HCT116 (cell line): ENCODE results near the gene SND1. TPM values are rescaled to one million over a fixed set of nuclear protein-coding genes. Genes with fewer than 3 reads are reported as not detected.

ENCODE experiments used
- ATAC-seq: fragments of 200-7000 bp; cut with Tn5 transposase; 2 replicates; pipeline ENCODE4 v1.9.1; 2020; ENCODE audit warnings: mild to moderate bottlenecking, moderate library complexity
- BruUV-seq: library from RNA; stranded (reverse); fragments of 400-500 nt; replicated peaks from 2 replicates; lab custom pipeline; 2021; lab: Mats Ljungman, UMichigan
- CTCF ChIA-PET: fragments of 300-600 bp; sonication (Branson Sonifier 250); formaldehyde crosslinking; loops from one replicate; lab custom pipeline; 2021; ENCODE audit warnings: antibody characterized with exemption; lab: Charles Lee
- POLR2A ChIA-PET: fragments of 300-600, 350-600 bp; sonication (Branson Sonifier 250); formaldehyde crosslinking; loops from one replicate; lab custom pipeline; 2021; ENCODE audit warnings: antibody characterized with exemption; lab: Charles Lee
- RAD21 ChIA-PET, 2 experiments: fragments of 300-600 bp; sonication (Branson Sonifier 250); formaldehyde crosslinking; loops; one replicate each; lab custom pipeline; 2023; ENCODE audit warnings: low total read pairs in 2 of 2; ENCODE audit not compliant: uncharacterized antibody in 2 of 2, unreplicated experiment in 2 of 2, low non-redundant PET in 1 of 2; lab: Charles Lee
- DNase-seq: peaks from one replicate; pipeline ENCODE4 v3.0.0-alpha.2; 2010; ENCODE audit warnings: low read depth, low spot score
- H2AFZ ChIP-seq: fragments of 200-600 bp; shearing (Covaris generic), sonication (generic); 2 replicates; pipeline ENCODE4 v1.6.1; 2017; ENCODE audit warnings: low read depth, mixed run types, mixed read lengths, antibody characterized with exemption, low read length; ENCODE audit not compliant: poor library complexity, severe bottlenecking
- H3K27ac ChIP-seq: 2 replicates; pipeline ENCODE4 v1.5.1; 2012; ENCODE audit warnings: low read depth, low read length
- H3K27me3 ChIP-seq: fragments of 200-600 bp; sonication (generic); 2 replicates; pipeline ENCODE4 v1.6.1; 2016; ENCODE audit warnings: mixed run types, low read length, mixed read lengths; ENCODE audit not compliant: insufficient read depth
- H3K36me3 ChIP-seq, 2 experiments: fragments of 200-500 bp in 1 of 2; fragments of 200-600 bp in 1 of 2; sonication (Bioruptor generic) in 1 of 2; sonication (generic) in 1 of 2; 2 replicates each; pipeline versions ENCODE4 v1.5.1 to v1.6.1; 2014 to 2016; ENCODE audit warnings: low read length in 2 of 2, inconsistent platforms in 1 of 2, mixed read lengths in 1 of 2, mixed run types in 1 of 2; ENCODE audit not compliant: insufficient read depth in 2 of 2, control insufficient read depth in 1 of 2
- H3K4me1 ChIP-seq, 2 experiments: fragments of 200-600 bp in 1 of 2; sonication (generic) in 1 of 2; 2 replicates each; pipeline versions ENCODE4 v1.5.1 to v1.6.1; 2012 to 2017; ENCODE audit warnings: low read length in 2 of 2, inconsistent platforms in 1 of 2, mild to moderate bottlenecking in 1 of 2, mixed read lengths in 1 of 2, mixed run types in 1 of 2, moderate library complexity in 1 of 2; ENCODE audit not compliant: insufficient read depth in 2 of 2, control insufficient read depth in 1 of 2
- H3K4me2 ChIP-seq: fragments of 200-600 bp; sonication (generic); 2 replicates; pipeline ENCODE4 v1.6.1; 2017; ENCODE audit warnings: mixed run types, low read length, mixed read lengths
- H3K4me3 ChIP-seq, 2 experiments: fragments of 200-600 bp in 1 of 2; sonication (generic) in 1 of 2; replicated peaks in 1 of 2; 2 replicates each; pipeline ENCODE4 v1.5.1; 2011 to 2016; ENCODE audit warnings: low read length in 2 of 2, control low read depth in 1 of 2, low read depth in 1 of 2, mild to moderate bottlenecking in 1 of 2, mixed read lengths in 1 of 2, mixed run types in 1 of 2
- H3K79me2 ChIP-seq: fragments of 200-600 bp; sonication (generic); 2 replicates; pipeline ENCODE4 v1.6.1; 2017; ENCODE audit warnings: mild to moderate bottlenecking, mixed run types, low read length, moderate library complexity, mixed read lengths; ENCODE audit not compliant: insufficient read depth
- H3K9ac ChIP-seq: fragments of 200-600 bp; sonication (generic); 2 replicates; pipeline ENCODE4 v1.6.1; 2016; ENCODE audit warnings: low read length, mixed read lengths
- H3K9me2 ChIP-seq: fragments of 200-600 bp; sonication (generic), shearing (Covaris generic); 2 replicates; pipeline ENCODE4 v1.6.1; 2017; ENCODE audit warnings: mixed run types, mild to moderate bottlenecking, moderate library complexity; ENCODE audit not compliant: insufficient read depth
- H3K9me3 ChIP-seq, 2 experiments: fragments of 200-500 bp in 1 of 2; fragments of 200-600 bp in 1 of 2; sonication (Bioruptor generic) in 1 of 2; sonication (generic) in 1 of 2; 2 replicates each; pipeline ENCODE4 v1.6.1; 2014 to 2017; ENCODE audit warnings: low read length in 2 of 2, mixed read lengths in 2 of 2, inconsistent platforms in 1 of 2, low read depth in 1 of 2, mild to moderate bottlenecking in 1 of 2, mixed run types in 1 of 2, moderate library complexity in 1 of 2; ENCODE audit not compliant: control insufficient read depth in 1 of 2, insufficient read depth in 1 of 2
- H4K20me1 ChIP-seq: fragments of 200-600 bp; sonication (generic), shearing (Covaris generic); 2 replicates; pipeline ENCODE4 v1.6.1; 2017; ENCODE audit warnings: mixed run types, mild to moderate bottlenecking, moderate library complexity; ENCODE audit not compliant: insufficient read depth
- CBX3 ChIP-seq: IDR thresholded peaks from 2 replicates; pipeline ENCODE4 v1.6.1; 2012; ENCODE audit warnings: low read depth
- CEBPB ChIP-seq: IDR thresholded peaks from 2 replicates; pipeline ENCODE4 v1.6.1; 2012; ENCODE audit warnings: low read depth
- ELF1 ChIP-seq: IDR thresholded peaks from 2 replicates; pipeline ENCODE4 v1.6.1; 2012; ENCODE audit warnings: low read depth, borderline replicate concordance
- EZH2 ChIP-seq: fragments of 200-600 bp; sonication (generic); IDR thresholded peaks from 2 replicates; pipeline ENCODE4 v1.6.1; 2017; ENCODE audit warnings: antibody characterized with exemption, mixed run types
- EZH2phosphoT487 ChIP-seq: fragments of 200-600 bp; IDR thresholded peaks from 2 replicates; pipeline ENCODE4 v1.6.1; 2018; ENCODE audit warnings: antibody characterized with exemption, borderline replicate concordance
- FOSL1 ChIP-seq: IDR thresholded peaks from 2 replicates; pipeline ENCODE4 v1.6.1; 2012; ENCODE audit warnings: low read depth
- JUND ChIP-seq: IDR thresholded peaks from 2 replicates; pipeline ENCODE4 v1.6.1; 2012
- MAX ChIP-seq: IDR thresholded peaks from 2 replicates; pipeline ENCODE4 v1.6.1; 2012
- POLR2AphosphoS5 ChIP-seq: IDR thresholded peaks from 2 replicates; pipeline ENCODE4 v1.6.1; 2011; ENCODE audit warnings: mild to moderate bottlenecking, low read depth, low read length, moderate library complexity
- REST ChIP-seq: IDR thresholded peaks from 2 replicates; pipeline ENCODE4 v1.6.1; 2012; ENCODE audit warnings: low read depth
- SIN3A ChIP-seq: IDR thresholded peaks from 2 replicates; pipeline ENCODE4 v1.6.1; 2012; ENCODE audit warnings: low read depth
- SP1 ChIP-seq: IDR thresholded peaks from 2 replicates; pipeline ENCODE4 v1.6.1; 2012; ENCODE audit warnings: low read depth
- SRF ChIP-seq: IDR thresholded peaks from 2 replicates; pipeline ENCODE4 v1.6.1; 2012; ENCODE audit warnings: low read depth
- TCF7L2 ChIP-seq: IDR thresholded peaks from 2 replicates; pipeline ENCODE4 v1.7.0; 2011; ENCODE audit warnings: borderline replicate concordance, inconsistent platforms; ENCODE audit not compliant: insufficient read depth, insufficient read length; ENCODE audit errors: extremely low read depth
- ZFX ChIP-seq: fragments of 450-650 bp; IDR thresholded peaks from 2 replicates; pipeline ENCODE4 v1.6.1; 2017
- ZNF274 ChIP-seq: fragments of 200-500 bp; sonication (Bioruptor generic); IDR thresholded peaks from 2 replicates; pipeline ENCODE4 v1.6.1; 2014; ENCODE audit warnings: mild to moderate bottlenecking, low read depth, low read length, inconsistent platforms
- intact Hi-C: fragments of 100-400 bp; cut with micrococcal nuclease; formaldehyde crosslinking; loops from 2 replicates; pipeline ENCODE4 v1.10.0; 2022
- total RNA-seq: library from RNA; stranded (reverse); gene quantifications from one replicate; pipeline ENCODE4 v1.2.1, GENCODE V29; 2021; ENCODE audit not compliant: unreplicated experiment

SND1 gene
- total RNA-seq, 1 experiment from 2014 or later: 169 TPM

GRCh38 chr7:128045766-128046165 lies 393.8 kb downstream of the SND1 start:
- TF ChIP-seq POLR2AphosphoS5: no peak
- TF ChIP-seq ELF1: no peak
- TF ChIP-seq SIN3A: no peak
- no peak for TF ChIP-seq ZNF274
- no peak for TF ChIP-seq CEBPB
- TF ChIP-seq EZH2phosphoT487: no peak
- TF ChIP-seq CBX3: no peak
- TF ChIP-seq REST: no peak
- TF ChIP-seq MAX: no peak
- TF ChIP-seq SP1: no peak
- no peak for TF ChIP-seq SRF
- TF ChIP-seq ZFX: no peak
- TF ChIP-seq FOSL1: no peak
- TF ChIP-seq EZH2: no peak
- no peak for TF ChIP-seq JUND
- no peak for TF ChIP-seq TCF7L2
- TF ChIP-seq, all 23 proteins: peak for 0
- no TSS peak for BruUV-seq
- ChIA-PET RAD21 (no interaction called here), CTCF (no interaction called here), POLR2A (no interaction called here)
- H3K4me1 ChIP-seq: peaks cover 3 to 6% of the 10 kb centered on the region in 2 experiments; a peak in 3 of 4 replicates
- no peak for DNase-seq
- ATAC-seq: no peak
- no peaks in the 10 kb centered on the region for H3K9me2 ChIP-seq
- no peaks in the 10 kb centered on the region for H4K20me1 ChIP-seq
- intact Hi-C loops: no loop called here
- no peak overlapping the region for H3K27ac ChIP-seq
- no peak overlapping the region for H2AFZ ChIP-seq
- no peak overlapping the region for H3K4me3 ChIP-seq
- H3K36me3 ChIP-seq: no peaks in the 10 kb centered on the region
- no peak overlapping the region for H3K4me2 ChIP-seq
- no peak overlapping the region for H3K9ac ChIP-seq
- no peaks in the 10 kb centered on the region for H3K9me3 ChIP-seq
- H3K79me2 ChIP-seq: no peaks in the 10 kb centered on the region; the same call in 1 of the 2 replicates
- H3K27me3 ChIP-seq: no peaks in the 10 kb centered on the region
